Vagina (tissue), 2 donors: ENCODE measurements around the gene VTA1.

Source experiments
- CTCF ChIP-seq, 3 experiments: fragments of 450-650 bp in 2 of 3; fragments of 200-600 bp in 1 of 3; sonication (generic) in 1 of 3; IDR thresholded peaks; one replicate each; pipeline ENCODE4 v1.5.1; 2017 to 2019; ENCODE audit warnings: antibody characterized with exemption in 3 of 3, mild to moderate bottlenecking in 2 of 3, moderate library complexity in 2 of 3
- POLR2A ChIP-seq, 2 donors: fragments of 450-650 bp; IDR thresholded peaks; one replicate each; pipeline ENCODE4 v1.6.1; 2017; ENCODE audit warnings: antibody characterized with exemption in 2 of 2, mild to moderate bottlenecking in 2 of 2, moderate library complexity in 2 of 2

- no peak for TF ChIP-seq CTCF (IDR thresholded peaks at IDR 0.05)
- TF ChIP-seq POLR2A (IDR thresholded peaks at IDR 0.05): no peak
These were observed 63.5 kb downstream of the VTA1 start for GRCh38 chr6:142210606-142211005.
